HepG2 (cell line): ENCODE results near the gene CAMSAP1. TPM values are rescaled to one million over a fixed set of nuclear protein-coding genes. Genes with fewer than 3 reads are reported as not detected.

Source experiments
- ATAC-seq: fragments of 200-7000 bp; cut with Tn5 transposase; 3 replicates; pipeline ENCODE4 v1.9.1; 2020; ENCODE audit warnings: mild to moderate bottlenecking, moderate library complexity
- BruUV-seq: library from RNA; stranded (reverse); fragments of 400-500 nt; replicated peaks from 2 replicates; lab custom pipeline; 2021; lab: Mats Ljungman, UMichigan
- CTCF ChIA-PET: fragments of 300-600 bp; formaldehyde crosslinking; extraction: SDS; loops from one replicate; lab custom pipeline; 2021; ENCODE audit warnings: low total read pairs, inconsistent platforms, low intra/inter-chr PET ratio; lab: Yijun Ruan, JAX
- POLR2A ChIA-PET: fragments of 350-600 bp; sonication (Branson Sonifier 250); formaldehyde crosslinking; loops from one replicate; lab custom pipeline; 2020; ENCODE audit warnings: antibody characterized with exemption, inconsistent platforms; lab: Yijun Ruan, JAX
- DNase-seq: peaks from one replicate; pipeline ENCODE4 v3.0.0-alpha.2; 2015; ENCODE audit warnings: low spot score
- FAIRE-seq: peaks from 3 replicates; lab custom pipeline; 2011; peaks lifted over from hg19 to GRCh38; lab: Jason Lieb, UNC
- H2AFZ ChIP-seq: one replicate; pipeline ENCODE4 v1.6.1; 2011; ENCODE audit warnings: low read length, inconsistent platforms
- H3K27ac ChIP-seq: fragments of 300-600 bp; 3 replicates; pipeline ENCODE4 v1.8.0; 2011; ENCODE audit warnings: mixed run types, mild to moderate bottlenecking, mixed read lengths, low read length, inconsistent platforms; ENCODE audit not compliant: insufficient read depth; ENCODE audit errors: extremely low read length
- H3K27me3 ChIP-seq, 2 experiments: fragments of 200-600 bp in 1 of 2; 2 replicates in 1 of 2; 3 replicates in 1 of 2; pipeline versions ENCODE4 v1.6.0 to v1.8.0; 2011; ENCODE audit warnings: low read length in 2 of 2, mild to moderate bottlenecking in 2 of 2, moderate library complexity in 2 of 2, inconsistent platforms in 1 of 2; ENCODE audit not compliant: insufficient read depth in 2 of 2, control insufficient read depth in 1 of 2
- H3K36me3 ChIP-seq, 2 experiments: fragments of 200-600 bp in 1 of 2; replicated peaks in 1 of 2; 2 replicates in 1 of 2; 3 replicates in 1 of 2; pipeline versions ENCODE4 v1.5.1 to v1.8.0; 2011; ENCODE audit warnings: low read length in 2 of 2, inconsistent platforms in 1 of 2; ENCODE audit not compliant: insufficient read depth in 2 of 2, control insufficient read depth in 1 of 2
- H3K4me1 ChIP-seq: 2 replicates; pipeline ENCODE4 v1.5.1; 2012; ENCODE audit warnings: low read length, inconsistent platforms; ENCODE audit not compliant: insufficient read depth
- H3K4me2 ChIP-seq: 2 replicates; pipeline ENCODE4 v1.6.0; 2011; ENCODE audit warnings: low read depth, low read length, inconsistent platforms
- H3K4me3 ChIP-seq, 3 experiments: fragments of 200-600 bp in 1 of 3; sonication (generic), shearing (Covaris generic) in 1 of 3; replicated peaks in 1 of 3; 2 replicates each; pipeline ENCODE4 v1.5.1; 2011 to 2016; ENCODE audit warnings: low read length in 3 of 3, inconsistent platforms in 2 of 3, low read depth in 2 of 3, mild to moderate bottlenecking in 2 of 3, control low read depth in 1 of 3, mixed read lengths in 1 of 3; ENCODE audit not compliant: insufficient read depth in 1 of 3
- H3K79me2 ChIP-seq: one replicate; pipeline ENCODE4 v1.6.1; 2011; ENCODE audit warnings: low read length, inconsistent platforms; ENCODE audit not compliant: insufficient read depth
- H3K9ac ChIP-seq: 2 replicates; pipeline ENCODE4 v1.6.0; 2011; ENCODE audit warnings: mild to moderate bottlenecking, low read depth, low read length, inconsistent platforms; ENCODE audit not compliant: insufficient read depth
- H3K9me3 ChIP-seq: 2 replicates; pipeline ENCODE4 v1.5.1; 2012; ENCODE audit warnings: mild to moderate bottlenecking, low read length
- H4K20me1 ChIP-seq: 2 replicates; pipeline ENCODE4 v1.6.0; 2011; ENCODE audit warnings: inconsistent platforms, mild to moderate bottlenecking, low read length, moderate library complexity; ENCODE audit not compliant: insufficient read depth
- JDP2 ChIP-seq: sonication (generic); formaldehyde crosslinking; IDR thresholded peaks from 2 replicates; pipeline ENCODE4 v1.8.1; 2022; ENCODE audit warnings: missing genetic modification reagents, borderline replicate concordance
- MIXL1 ChIP-seq: IDR thresholded peaks from 2 replicates; pipeline ENCODE4 v1.6.1; 2016
- SMAD3 ChIP-seq: sonication (generic); formaldehyde crosslinking; IDR thresholded peaks from 2 replicates; pipeline ENCODE4 v1.4.0; 2020; ENCODE audit warnings: missing genetic modification reagents
- SP1 ChIP-seq, 2 experiments: fragments of 450-650 bp in 1 of 2; sonication (generic) in 1 of 2; formaldehyde crosslinking in 1 of 2; IDR thresholded peaks; 2 replicates each; pipeline versions ENCODE4 v1.4.0 to v1.6.1; 2016 to 2020; ENCODE audit warnings: missing genetic modification reagents in 1 of 2
- ZNF335 ChIP-seq: sonication (generic); formaldehyde crosslinking; IDR thresholded peaks from 2 replicates; pipeline ENCODE4 v1.4.0; 2020; ENCODE audit warnings: missing genetic modification reagents
- ZNF350 ChIP-seq: sonication (generic); formaldehyde crosslinking; IDR thresholded peaks from 2 replicates; pipeline ENCODE4 v1.4.0; 2020; ENCODE audit warnings: mild to moderate bottlenecking, low read depth, missing genetic modification reagents, borderline replicate concordance
- ZNF512 ChIP-seq: sonication (generic); formaldehyde crosslinking; IDR thresholded peaks from 2 replicates; pipeline ENCODE4 v1.4.0; 2020; ENCODE audit warnings: mild to moderate bottlenecking, missing genetic modification reagents
- ZNF589 ChIP-seq: sonication (generic); formaldehyde crosslinking; conservative IDR thresholded peaks from 2 replicates; pipeline ENCODE4 v1.8.0; 2022; ENCODE audit warnings: mild to moderate bottlenecking, moderate library complexity, missing genetic modification reagents
- ZNF652 ChIP-seq: IDR thresholded peaks from 2 replicates; pipeline ENCODE4 v1.6.1; 2016; ENCODE audit warnings: low read depth, borderline replicate concordance
- ZNF775 ChIP-seq: sonication (generic); formaldehyde crosslinking; IDR thresholded peaks from 2 replicates; pipeline ENCODE4 v1.4.0; 2020; ENCODE audit warnings: missing genetic modification reagents, mild to moderate bottlenecking, moderate library complexity, borderline replicate concordance
- ZSCAN22 ChIP-seq: sonication (generic); formaldehyde crosslinking; IDR thresholded peaks from 2 replicates; pipeline ENCODE4 v1.4.0; 2020; ENCODE audit warnings: mild to moderate bottlenecking, missing genetic modification reagents
- ZSCAN9 ChIP-seq: IDR thresholded peaks from 2 replicates; pipeline ENCODE4 v1.6.1; 2016; ENCODE audit warnings: borderline replicate concordance
- WGBS: methylation state at CpG from one replicate; pipeline ENCODE4 v1.1.6; 2017; ENCODE audit warnings: low lambda C conversion rate; 5-methylcytosine and 5-hydroxymethylcytosine counted together
- in situ Hi-C: cut with HindIII; loops from 2 replicates; pipeline ENCODE4 v1.10.0; 2017; ENCODE audit warnings: low pct_unique_long_range_greater_than_20kb; ENCODE audit not compliant: extremely low pct_ligation_motif_present
- intact Hi-C: fragments of 100-400 bp; cut with micrococcal nuclease; formaldehyde crosslinking; loops from one replicate; pipeline ENCODE4 v1.10.0; 2022; ENCODE audit not compliant: unreplicated experiment
- polyA plus RNA-seq, 8 experiments: library from polyadenylated mRNA; depleted of rRNA in 3 of 8; stranded (reverse) in 7 of 8; unstranded in 1 of 8; fragments of >200 nt; fragmentation: Illumina TruSeq in 4 of 8; extraction: Trizol in 4 of 8; gene quantifications; 2 replicates each; pipeline versions ENCODE4 v1.2.1 to v1.2.3, GENCODE V29; 2011 to 2016; ENCODE audit warnings: low read depth in 4 of 8, missing spikeins in 1 of 8, mixed read lengths in 1 of 8; ENCODE audit not compliant: insufficient read depth in 1 of 8
- total RNA-seq, 5 experiments: library from RNA; depleted of rRNA; stranded (reverse); fragments of >200 nt; fragmentation: Illumina TruSeq; extraction: Trizol; gene quantifications; 2 replicates each; pipeline ENCODE4 v1.2.3, GENCODE V29; 2016; ENCODE audit warnings: low read depth in 1 of 5

The CAMSAP1 gene
- total and polyA plus RNA-seq, 2 of the 13 experiments (the other 11 are each of a cell fraction or from before 2014, with no cell fraction given): 3.8 to 12.4 TPM

GRCh38 chr9:135879237-135879601, 28.1 kb downstream of the CAMSAP1 start:
- no TSS peak for BruUV-seq
- Histone ChIP-seq H3K27ac (no peak overlapping the region), H3K9me3 (no peaks in the 10 kb centered on the region), H4K20me1 (peaks cover 19% of the 10 kb centered on the region; the same call in 1 of the 2 replicates), H3K9ac (no peak overlapping the region), H3K27me3 (no peaks in the 10 kb centered on the region), H3K4me3 (no peak overlapping the region), H3K4me2 (no peak overlapping the region), H3K36me3 (peaks cover 5 to 17% of the 10 kb centered on the region in 2 experiments; a peak in 4 of 5 replicates), H3K79me2 (peaks cover 48% of the 10 kb centered on the region), H3K4me1 (peaks cover 3% of the 10 kb centered on the region; the same call in 1 of the 2 replicates), H2AFZ (no peak overlapping the region)
- FAIRE-seq (no peak), DNase-seq (no peak), ATAC-seq (no peak)
- in situ Hi-C loops (no loop called here), intact Hi-C loops (no loop called here)
- ChIA-PET CTCF (no interaction called here), POLR2A (no interaction called here)
- TF ChIP-seq ZNF512 (CRISPR knock-in tag) (no peak), ZSCAN9 (CRISPR knock-in tag) (no peak), ZNF775 (CRISPR knock-in tag) (no peak), SMAD3 (CRISPR knock-in tag) (no peak), JDP2 (no peak), ZSCAN22 (CRISPR knock-in tag) (no peak), SP1 (IDR thresholded peaks at IDR 0.05) (no peak), SP1 (CRISPR knock-in tag; IDR thresholded peaks at IDR 0.05) (no peak), ZNF589 (CRISPR knock-in tag) (no peak), MIXL1 (CRISPR knock-in tag) (no peak), ZNF350 (CRISPR knock-in tag) (no peak), ZNF335 (no peak), ZNF652 (no peak)
- 97% methylated on average over 2 of the region's 2 CpGs for WGBS
